Activated CD8-positive, alpha-beta memory T cell treated with anti-CD3 and anti-CD28 coated beads for 24 hours (primary cell): ENCODE data around the gene QSOX2.

Source experiments
- DNase-seq: peaks from one replicate; pipeline ENCODE4 v3.0.0-alpha.2; 2020

The QSOX2 gene

DNA sequence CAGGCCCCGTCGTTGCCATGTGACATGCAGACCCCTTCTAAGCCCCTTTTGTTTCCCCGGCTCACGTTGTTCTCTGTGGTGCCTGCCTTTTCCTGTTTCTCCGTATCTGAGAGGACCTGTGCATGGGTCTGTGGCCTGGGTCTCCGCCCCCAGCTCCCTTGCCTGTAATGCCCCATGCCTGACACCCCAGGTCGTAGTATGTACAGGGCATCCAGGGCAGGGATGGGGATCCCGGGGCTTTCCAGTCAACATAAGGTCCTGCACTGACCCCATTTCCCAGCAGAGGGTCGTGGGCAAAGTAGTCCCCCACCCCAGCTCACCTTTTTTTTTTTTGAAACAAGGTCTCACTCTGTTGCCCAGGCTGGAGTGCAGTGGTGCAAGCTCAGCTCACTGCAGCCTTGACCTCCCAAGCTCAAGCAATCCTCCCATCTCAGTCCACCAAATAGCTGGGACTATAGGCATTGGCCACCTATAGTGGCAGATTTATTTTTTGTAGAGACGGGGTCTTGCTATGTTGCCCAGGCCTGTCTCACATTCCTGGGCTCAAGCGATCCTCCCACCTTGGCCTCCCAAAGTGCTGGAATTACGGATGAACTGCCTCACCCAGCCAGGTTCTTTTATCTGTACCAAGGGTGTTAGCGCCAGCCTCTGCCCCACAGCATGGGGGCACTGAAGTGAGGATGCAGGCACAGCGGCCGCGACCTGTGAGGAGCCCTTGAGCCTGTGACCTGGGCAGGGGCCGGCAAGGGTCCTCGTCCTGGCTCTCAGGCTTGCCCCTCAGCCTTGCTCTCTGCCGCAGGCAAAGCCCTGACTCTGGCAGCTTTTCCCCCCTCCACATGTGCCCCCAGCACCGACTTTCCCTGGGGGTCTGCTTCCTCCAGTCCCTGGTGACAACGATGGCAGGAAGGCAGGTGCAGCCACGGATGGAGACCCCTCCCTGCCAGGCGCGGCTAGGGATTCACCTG lies 19.1 kb upstream of the QSOX2 start:
- no peak for DNase-seq

- no peak for DNase-seq
Measured at GRCh38 chr9:136264031-136264430, 18.4 kb upstream of the QSOX2 start.

DNA sequence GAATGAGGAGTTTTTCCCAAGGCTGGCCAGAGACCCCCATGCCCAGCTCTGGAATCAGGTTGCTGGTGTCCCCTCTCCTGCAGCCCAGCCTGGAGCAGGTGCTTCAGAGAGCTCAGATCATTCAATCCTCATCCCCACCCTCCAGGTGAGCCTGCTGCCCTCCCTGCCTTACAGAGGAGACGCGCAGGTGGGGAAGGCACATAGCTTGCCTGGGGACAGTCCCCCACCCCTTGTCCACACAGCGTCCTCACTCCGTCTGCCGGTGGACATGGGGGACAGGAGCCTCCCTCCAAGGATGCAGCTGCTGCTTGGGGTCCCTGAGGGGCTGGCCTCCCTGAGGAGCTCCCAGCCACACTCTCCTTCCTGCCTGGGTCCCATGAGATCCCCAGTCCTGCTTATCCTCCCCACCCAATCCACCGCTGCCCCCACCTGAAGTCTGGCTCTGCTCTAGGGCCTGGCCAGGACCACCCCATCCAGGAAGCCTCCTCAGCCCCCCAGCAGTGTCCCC lies 17.1 kb upstream of the QSOX2 start:
- DNase-seq: no peak

- no peak for DNase-seq
Measured at GRCh38 chr9:136261686-136262430, 16.2 kb upstream of the QSOX2 start.

GRCh38 chr9:136260936-136261472 lies 15.4 kb upstream of the QSOX2 start:
- no peak for DNase-seq

DNA sequence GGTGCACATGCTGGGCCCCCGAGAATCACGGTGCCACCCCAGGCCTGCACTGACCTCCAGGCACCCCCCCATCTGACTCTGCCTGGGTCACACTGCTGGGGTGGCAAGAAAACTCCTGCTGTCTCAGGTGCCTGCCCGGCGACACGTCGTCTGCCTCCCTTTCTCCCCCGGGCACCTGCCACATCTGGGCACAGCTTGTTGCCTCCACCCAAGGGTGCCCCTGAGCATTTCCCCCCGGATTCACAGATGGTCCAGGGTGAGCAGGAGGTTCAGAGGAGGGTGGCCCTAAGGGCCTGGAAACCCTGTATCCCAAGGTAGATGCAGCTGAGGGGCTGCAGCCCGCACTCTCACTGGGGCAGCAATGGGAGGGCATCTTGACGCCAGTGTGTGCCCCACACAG lies 14.9 kb upstream of the QSOX2 start:
- DNase-seq: no peak

- no peak for DNase-seq
Measured at GRCh38 chr9:136259836-136260235, 14.2 kb upstream of the QSOX2 start.

DNA sequence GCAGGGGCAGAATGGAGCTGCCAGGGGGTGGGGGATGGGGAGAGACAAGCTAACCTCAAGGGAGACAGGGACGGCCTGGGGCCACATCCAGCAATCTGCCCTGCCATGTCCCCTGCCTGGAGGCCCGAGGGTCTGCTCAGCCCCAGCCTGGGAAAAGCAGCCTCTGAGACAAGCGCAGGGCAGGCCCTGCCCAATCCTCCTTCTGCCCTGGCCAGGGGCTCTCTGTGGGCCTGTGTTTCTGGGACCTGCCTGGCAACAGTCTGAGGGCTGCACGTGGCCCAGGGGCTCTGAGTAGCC lies 13.9 kb upstream of the QSOX2 start:
- no peak for DNase-seq

GRCh38 chr9:136258786-136259516 lies 13.3 kb upstream of the QSOX2 start:
- DNase-seq: no peak

- no peak for DNase-seq
Measured at GRCh38 chr9:136258299-136258625, 12.7 kb upstream of the QSOX2 start.

- DNase-seq: no peak
Measured at GRCh38 chr9:136257381-136258298, 12.0 kb upstream of the QSOX2 start.

- DNase-seq: no peak
Measured at GRCh38 chr9:136255896-136256890, 10.6 kb upstream of the QSOX2 start.

DNA sequence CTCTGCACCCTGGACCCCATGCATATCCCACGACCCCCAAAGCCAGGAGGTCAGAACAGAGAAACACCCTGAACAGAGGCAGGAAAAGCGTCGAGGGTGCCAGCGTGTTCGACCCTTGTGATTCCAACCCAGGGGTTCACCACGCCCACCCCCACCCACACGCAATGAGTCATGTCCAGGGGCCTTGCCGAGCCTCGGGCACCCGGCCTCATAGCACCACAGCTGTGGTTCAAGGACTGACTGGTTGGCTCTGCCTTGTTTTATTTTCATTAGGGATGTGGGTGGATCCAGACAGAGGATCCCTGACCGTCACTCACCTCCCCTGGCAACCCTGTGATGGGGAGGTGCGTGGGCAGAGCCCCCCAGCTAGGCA lies 9.5 kb upstream of the QSOX2 start:
- DNase-seq: no peak

DNA sequence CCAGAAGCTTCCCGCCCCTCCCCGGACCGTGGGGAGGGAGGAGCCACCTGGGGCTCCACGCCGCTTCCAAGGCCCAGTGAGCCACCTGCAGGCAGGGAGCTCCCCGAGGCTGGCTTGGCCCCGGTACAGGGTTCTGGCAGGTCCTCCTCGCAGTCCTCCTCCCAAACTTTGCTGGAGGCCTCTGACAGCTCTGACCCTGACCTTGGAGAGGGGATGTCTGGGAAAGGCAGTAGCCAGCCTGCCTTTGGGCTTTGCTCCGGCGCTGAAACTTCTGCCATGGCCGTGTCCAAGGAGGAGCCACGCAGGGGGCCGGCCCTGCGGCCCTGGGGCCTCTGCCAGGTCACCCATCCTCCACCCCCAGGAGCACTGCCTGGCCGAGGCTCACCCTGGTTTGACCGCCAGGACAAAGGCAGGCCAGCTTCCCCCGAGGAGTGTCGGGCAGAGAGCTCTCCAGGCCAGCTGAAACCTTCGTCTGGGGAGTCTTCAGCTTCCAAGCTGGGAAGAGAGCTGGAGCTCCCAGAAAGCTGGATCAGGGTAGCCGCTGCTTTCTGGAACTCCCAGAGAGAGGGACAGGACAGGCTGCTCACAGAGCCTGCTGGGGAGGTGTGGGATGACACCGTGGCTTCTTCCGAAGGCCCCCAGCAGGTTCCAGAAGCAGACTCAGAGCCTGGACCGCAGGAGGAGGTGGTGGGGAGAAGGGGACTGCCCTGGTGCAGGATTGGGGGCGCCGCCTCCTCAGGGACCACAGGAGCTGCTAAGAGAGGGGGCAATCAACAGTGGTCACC lies 9.0 kb upstream of the QSOX2 start:
- no peak for DNase-seq

- DNase-seq: no peak
Measured at GRCh38 chr9:136253246-136254130, 7.9 kb upstream of the QSOX2 start.

DNA sequence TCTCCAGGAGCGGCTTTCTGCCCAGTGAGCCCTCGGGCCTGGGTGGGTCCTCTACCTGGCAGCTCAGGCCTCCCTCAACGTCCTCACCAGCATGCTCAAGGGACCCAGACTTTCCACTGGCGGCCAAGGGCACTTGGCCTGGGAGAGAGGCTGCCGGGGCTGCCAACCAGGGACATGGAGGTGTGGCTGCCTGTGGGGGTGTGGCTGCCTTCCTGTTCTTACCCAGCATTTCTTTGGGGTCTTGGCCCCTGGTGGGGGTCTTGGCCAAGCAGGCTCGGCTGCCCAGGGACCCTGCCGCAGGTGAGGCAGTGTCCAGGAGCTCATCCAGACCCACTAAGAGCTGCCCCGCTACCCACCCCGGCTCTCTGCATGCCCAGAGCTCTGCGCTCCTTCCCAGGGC lies 7.2 kb upstream of the QSOX2 start:
- no peak for DNase-seq

GRCh38 chr9:136252281-136252680 lies 6.7 kb upstream of the QSOX2 start:
- no peak for DNase-seq

DNA sequence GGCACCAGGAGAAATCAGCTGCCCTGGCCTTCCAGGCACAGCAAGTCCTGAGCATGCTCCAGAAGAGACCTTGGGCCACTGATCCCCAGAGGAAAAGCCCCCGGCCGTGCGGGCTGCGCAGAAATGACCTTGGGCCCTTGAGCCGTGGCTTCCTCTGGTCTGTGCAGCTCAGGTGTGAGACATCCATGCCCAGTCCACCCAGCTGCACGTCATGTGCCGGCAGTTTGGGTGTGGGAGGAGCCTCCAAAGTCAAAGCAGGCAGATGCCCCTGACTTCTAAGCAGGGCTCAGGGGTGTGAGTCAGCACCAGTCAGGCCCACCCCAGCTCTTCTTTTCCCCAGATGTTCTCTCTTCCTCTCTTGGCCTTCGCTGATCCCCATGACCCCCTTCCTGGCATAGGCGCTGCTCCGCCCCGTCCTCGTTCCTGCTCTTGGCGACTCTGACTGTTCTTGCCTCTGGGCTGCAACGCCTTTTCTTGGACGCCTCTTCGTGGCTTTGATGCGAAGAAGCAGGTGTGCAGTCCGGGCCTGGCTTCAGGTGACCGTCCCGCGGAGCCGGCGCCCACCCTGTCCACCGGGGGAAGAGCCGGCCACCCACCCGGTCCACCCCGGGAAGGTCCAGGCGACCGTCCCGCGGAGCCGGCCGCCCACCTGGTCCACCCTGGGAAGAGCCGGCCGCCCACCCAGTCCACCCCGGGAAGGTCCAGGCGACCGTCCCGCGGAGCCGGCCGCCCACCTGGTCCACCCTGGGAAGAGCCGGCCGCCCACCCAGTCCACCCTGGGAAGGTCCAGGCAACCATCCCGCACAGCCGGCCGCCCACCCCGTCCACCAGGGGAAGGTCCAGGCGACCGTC lies 5.9 kb upstream of the QSOX2 start:
- no peak for DNase-seq
